Stomach (tissue), 9 donors: Measurements from ENCODE around the gene TCEA2. TPM values are rescaled to one million over a fixed set of nuclear protein-coding genes. Genes with fewer than 3 reads are reported as not detected.

Experiments
- DNase-seq, 2 donors: peaks; one replicate each; pipeline versions ENCODE4 v3.0.0 to v3.0.0-alpha.2; 2013 to 2019
- H3K27ac ChIP-seq, 5 donors: fragments of 200-600 bp in 4 of 5; sonication (generic) in 4 of 5; one replicate each; pipeline ENCODE4 v1.5.1; 2013 to 2019; ENCODE audit warnings: mild to moderate bottlenecking in 1 of 5, moderate library complexity in 1 of 5
- H3K27me3 ChIP-seq, 3 donors: fragments of 200-600 bp; sonication (generic); one replicate each; pipeline ENCODE4 v1.5.1; 2017 to 2019; ENCODE audit warnings: mixed run types in 1 of 3
- H3K36me3 ChIP-seq, 4 donors: fragments of 200-600 bp; sonication (generic); 1 replicate in 3 of 4; 2 replicates in 1 of 4; pipeline ENCODE4 v1.5.1; 2016 to 2019
- H3K4me1 ChIP-seq, 4 donors: fragments of 200-600 bp; sonication (generic); one replicate each; pipeline ENCODE4 v1.5.1; 2016 to 2019
- H3K4me3 ChIP-seq, 4 donors: fragments of 200-600 bp; sonication (generic) in 3 of 4; one replicate each; pipeline ENCODE4 v1.5.1; 2016 to 2019; ENCODE audit warnings: mild to moderate bottlenecking in 1 of 4
- H3K9me3 ChIP-seq, 4 donors: fragments of 200-600 bp; sonication (generic); one replicate each; pipeline ENCODE4 v1.5.1; 2016 to 2019
- EP300 ChIP-seq: sonication (generic); formaldehyde crosslinking; IDR thresholded peaks from one replicate; pipeline ENCODE4 v1.6.1; 2017; ENCODE audit warnings: antibody characterized with exemption
- POLR2A ChIP-seq, 4 donors: fragments of 450-650 bp; IDR thresholded peaks; one replicate each; pipeline ENCODE4 v1.6.1; 2016; ENCODE audit warnings: antibody characterized with exemption in 4 of 4, control low read depth in 2 of 4, mild to moderate bottlenecking in 1 of 4, moderate library complexity in 1 of 4
- POLR2AphosphoS5 ChIP-seq, 3 donors: sonication (generic); formaldehyde crosslinking; IDR thresholded peaks; one replicate each; pipeline ENCODE4 v1.6.1; 2016; ENCODE audit warnings: antibody characterized with exemption in 3 of 3
- WGBS, 5 donors: extraction: QIAGEN DNeasy Blood & Tissue Kit in 3 of 5; methylation state at CpG; one replicate each; pipeline versions ENCODE4 v1.1.5 to v1.1.7; 2013 to 2018; 5-methylcytosine and 5-hydroxymethylcytosine counted together
- intact Hi-C: fragments of 100-400 bp; cut with DNase I; formaldehyde crosslinking; loops from one replicate; pipeline ENCODE4 v1.15.1; 2023; ENCODE audit warnings: low total_unique reads
- polyA plus RNA-seq, 3 donors: library from polyadenylated mRNA; stranded (reverse); fragments of 200-250 nt; gene quantifications; one replicate each; pipeline ENCODE4 v1.2.3, GENCODE V29; 2013
- total RNA-seq, 5 donors: library from RNA; depleted of rRNA; stranded (reverse); fragments of >200 nt; gene quantifications; one replicate each; pipeline versions ENCODE4 v1.1.0 to v1.2.3, GENCODE V29; 2014 to 2016
- TF ChIP-seq, protein P1 (sequence below), 7 experiments: fragments of 450-650 bp in 4 of 7; fragments of 200-600 bp in 3 of 7; sonication (generic) in 3 of 7; IDR thresholded peaks; one replicate each; pipeline ENCODE4 v1.5.1; 2016 to 2019; ENCODE audit warnings: antibody characterized with exemption in 7 of 7, control low read depth in 2 of 7, mild to moderate bottlenecking in 1 of 7
- donor health status: healthy with polysubstance abuse.
- donor health status: Bipolar disorder and iron deficiency.
- donor health status: healthy.

The TCEA2 gene
- total and polyA plus RNA-seq, 8 donors = 3.1 to 35.5 (median 26.0) TPM

DNA sequence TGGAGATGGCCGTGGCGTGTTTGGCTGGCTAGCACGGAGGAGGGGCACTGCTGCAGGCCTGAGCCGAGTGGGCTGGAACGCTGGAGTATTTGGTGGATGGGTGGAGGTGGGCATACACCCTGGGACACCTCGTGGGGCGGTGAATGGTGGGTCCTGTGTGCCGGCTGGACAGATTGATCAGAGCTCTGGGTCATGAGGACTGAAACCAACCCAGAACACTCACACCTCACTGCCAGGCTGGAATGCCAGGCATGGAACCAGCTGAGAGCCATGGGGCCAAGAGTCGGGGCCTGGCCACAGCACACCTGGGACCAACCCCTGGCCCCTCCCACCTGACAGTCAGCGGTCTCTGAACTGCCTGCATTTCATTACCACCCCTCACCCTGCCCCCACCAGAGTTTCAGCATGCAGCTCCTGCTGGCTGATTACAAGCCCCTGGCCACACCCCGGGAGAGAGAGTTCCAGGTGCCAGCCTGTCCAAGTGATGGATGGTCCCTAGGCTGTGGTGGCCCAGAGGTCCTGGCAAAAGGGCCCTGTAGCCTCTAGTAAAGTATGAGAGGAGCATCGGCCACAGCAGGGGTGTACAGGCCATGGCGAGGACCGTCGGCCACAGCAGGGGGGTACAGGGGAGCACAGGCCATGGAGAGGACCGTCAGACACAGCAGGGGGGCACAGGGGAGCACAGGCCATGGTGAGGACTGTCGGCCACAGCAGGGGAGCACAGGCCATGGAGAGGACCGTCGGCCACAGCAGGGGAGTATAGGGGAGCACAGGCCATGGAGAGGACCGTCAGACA is 41.1 kb downstream of the TCEA2 start:
- Histone ChIP-seq H3K4me1 (peaks cover 8 to 14% (median 12%) of the 10 kb centered on the region in 4 donors), H3K36me3 (no peaks in the 10 kb centered on the region), H3K27me3 (peaks cover 10 to 94% (median 42%) of the 10 kb centered on the region in 3 donors), H3K9me3 (no peaks in the 10 kb centered on the region), H3K4me3 (no peak overlapping the region), H3K27ac (no peak overlapping the region)
- intact Hi-C loops = no loop called here
- DNase-seq = no peak
- TF ChIP-seq POLR2AphosphoS5 (IDR thresholded peaks at IDR 0.05) = no peak
- TF ChIP-seq POLR2A (IDR thresholded peaks at IDR 0.05) = no peak
- TF ChIP-seq EP300 = no peak
- TF ChIP-seq, protein P1, sequence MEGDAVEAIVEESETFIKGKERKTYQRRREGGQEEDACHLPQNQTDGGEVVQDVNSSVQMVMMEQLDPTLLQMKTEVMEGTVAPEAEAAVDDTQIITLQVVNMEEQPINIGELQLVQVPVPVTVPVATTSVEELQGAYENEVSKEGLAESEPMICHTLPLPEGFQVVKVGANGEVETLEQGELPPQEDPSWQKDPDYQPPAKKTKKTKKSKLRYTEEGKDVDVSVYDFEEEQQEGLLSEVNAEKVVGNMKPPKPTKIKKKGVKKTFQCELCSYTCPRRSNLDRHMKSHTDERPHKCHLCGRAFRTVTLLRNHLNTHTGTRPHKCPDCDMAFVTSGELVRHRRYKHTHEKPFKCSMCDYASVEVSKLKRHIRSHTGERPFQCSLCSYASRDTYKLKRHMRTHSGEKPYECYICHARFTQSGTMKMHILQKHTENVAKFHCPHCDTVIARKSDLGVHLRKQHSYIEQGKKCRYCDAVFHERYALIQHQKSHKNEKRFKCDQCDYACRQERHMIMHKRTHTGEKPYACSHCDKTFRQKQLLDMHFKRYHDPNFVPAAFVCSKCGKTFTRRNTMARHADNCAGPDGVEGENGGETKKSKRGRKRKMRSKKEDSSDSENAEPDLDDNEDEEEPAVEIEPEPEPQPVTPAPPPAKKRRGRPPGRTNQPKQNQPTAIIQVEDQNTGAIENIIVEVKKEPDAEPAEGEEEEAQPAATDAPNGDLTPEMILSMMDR (IDR thresholded peaks at IDR 0.05) = no peak
- 55 to 63% (median 60%) methylated on average over 10 to 20 of the region's 20 CpGs for WGBS, 5 donors

DNA sequence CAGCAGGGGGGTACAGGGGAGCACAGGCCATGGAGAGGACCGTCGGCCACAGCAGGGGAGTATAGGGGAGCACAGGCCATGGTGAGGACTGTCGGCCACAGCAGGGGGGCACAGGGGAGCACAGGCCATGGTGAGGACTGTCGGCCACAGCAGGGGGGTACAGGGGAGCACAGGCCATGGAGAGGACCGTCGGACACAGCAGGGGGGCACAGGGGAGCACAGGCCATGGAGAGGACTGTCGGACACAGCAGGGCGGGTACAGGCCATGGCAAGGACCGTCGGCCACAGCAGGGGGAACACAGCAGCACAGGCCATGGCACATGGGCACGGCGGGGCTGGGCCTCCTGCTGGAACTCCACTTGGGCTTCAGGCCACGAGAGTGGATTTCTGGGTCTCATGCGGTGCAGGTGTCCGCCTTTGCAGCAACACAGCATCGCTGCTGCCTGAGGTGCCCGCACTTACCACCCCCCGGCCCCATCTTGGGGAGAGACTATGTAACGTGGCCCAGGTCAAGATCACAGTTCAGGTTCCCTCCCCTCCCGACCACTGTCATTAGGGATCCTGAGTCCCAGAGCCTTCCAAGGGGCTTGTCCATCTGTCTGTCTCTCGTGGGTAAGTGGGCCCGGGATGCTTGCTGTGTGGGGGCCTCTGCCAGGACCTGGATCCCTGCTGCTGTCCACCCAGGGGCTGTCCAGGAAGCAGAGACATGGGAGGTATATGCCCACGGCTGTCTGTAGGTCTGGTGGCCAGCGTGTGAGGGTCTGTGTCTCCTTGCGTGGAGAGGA is 41.9 kb downstream of the TCEA2 start:
- DNase-seq = no peak
- H3K27ac ChIP-seq = no peak overlapping the region
- intact Hi-C loops = no loop called here
- no peak overlapping the region for H3K4me3 ChIP-seq
- WGBS, 5 donors = 73 to 88% (median 84%) methylated on average over 6 to 25 of the region's 25 CpGs
- no peaks in the 10 kb centered on the region for H3K9me3 ChIP-seq
- H3K27me3 ChIP-seq = peaks cover 10 to 91% (median 42%) of the 10 kb centered on the region in 3 donors
- no peak for TF ChIP-seq EP300
- TF ChIP-seq, protein P1 (IDR thresholded peaks at IDR 0.05) = no peak
- TF ChIP-seq POLR2AphosphoS5 (IDR thresholded peaks at IDR 0.05) = no peak
- TF ChIP-seq POLR2A (IDR thresholded peaks at IDR 0.05) = no peak
- H3K36me3 ChIP-seq = no peaks in the 10 kb centered on the region
- H3K4me1 ChIP-seq = peaks cover 8 to 14% (median 12%) of the 10 kb centered on the region in 4 donors

DNA sequence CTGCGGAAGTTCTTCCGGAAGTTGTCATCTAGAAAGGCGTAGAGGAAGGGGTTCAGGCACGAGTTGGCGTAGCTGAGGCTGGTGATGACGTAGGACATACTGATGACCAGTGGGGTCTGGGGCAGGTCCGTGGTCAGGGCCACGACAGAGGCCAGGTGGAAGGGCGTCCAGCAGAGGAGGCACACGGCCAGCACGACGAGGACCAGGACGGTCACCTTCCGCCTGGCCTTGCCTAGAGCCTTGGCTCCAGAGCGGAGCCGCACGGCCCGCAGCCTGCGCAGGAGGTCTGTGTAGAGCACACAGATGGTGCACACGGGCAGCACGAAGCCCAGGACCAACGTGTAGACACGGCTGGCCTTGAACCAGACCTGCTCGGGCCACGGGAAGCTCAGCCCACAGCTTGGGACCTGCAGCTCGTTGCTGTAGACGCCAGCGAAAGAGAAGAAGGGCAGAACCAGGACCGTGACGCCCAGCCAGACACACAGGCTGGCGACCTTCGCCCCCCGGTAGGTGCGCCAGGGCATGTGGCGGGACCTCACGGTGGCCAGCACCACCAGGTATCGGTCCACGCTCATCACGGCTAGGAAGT is 42.9 kb downstream of the TCEA2 start:
- Histone ChIP-seq H3K36me3 (no peaks in the 10 kb centered on the region), H3K9me3 (no peaks in the 10 kb centered on the region), H3K27ac (no peak overlapping the region), H3K4me1 (peaks cover 8 to 14% (median 12%) of the 10 kb centered on the region in 4 donors), H3K4me3 (no peak overlapping the region), H3K27me3 (peaks cover 10 to 80% (median 33%) of the 10 kb centered on the region in 3 donors)
- DNase-seq = no peak
- WGBS, 5 donors = 87 to 91% (median 89%) methylated on average over 31 to 39 of the region's 39 CpGs
- intact Hi-C loops = no loop called here
- no peak for TF ChIP-seq POLR2AphosphoS5 (IDR thresholded peaks at IDR 0.05)
- TF ChIP-seq EP300 = no peak

DNA sequence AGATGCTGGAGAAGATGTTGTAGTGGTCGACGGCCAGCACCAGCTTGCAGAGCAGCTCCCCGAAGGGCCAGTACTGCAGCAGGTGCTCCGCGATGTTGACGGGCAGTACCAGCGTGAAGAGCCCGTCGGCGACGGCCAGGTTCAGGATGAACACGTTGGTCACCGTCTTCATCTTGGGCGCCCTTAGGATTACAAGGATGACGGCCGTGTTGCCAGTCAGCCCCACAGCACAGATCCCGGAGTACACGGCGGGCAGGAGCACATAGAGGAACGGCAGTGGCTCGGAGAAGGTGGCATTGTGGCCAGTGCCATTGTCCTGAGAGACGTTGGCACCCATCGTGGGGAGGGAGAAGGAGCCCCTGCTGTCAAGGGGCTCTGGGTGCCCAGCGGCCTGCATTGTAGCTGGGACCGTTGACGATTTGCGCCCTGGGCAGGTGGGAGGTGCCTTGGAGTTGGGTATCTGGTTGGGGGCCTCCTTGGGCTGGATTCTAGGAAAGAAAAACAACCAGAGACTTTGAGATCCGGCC is 43.5 kb downstream of the TCEA2 start:
- Histone ChIP-seq H3K27ac (no peak overlapping the region), H3K36me3 (no peaks in the 10 kb centered on the region), H3K9me3 (no peaks in the 10 kb centered on the region), H3K4me3 (no peak overlapping the region), H3K27me3 (peaks cover 10 to 74% (median 28%) of the 10 kb centered on the region in 3 donors), H3K4me1 (peaks cover 8 to 13% (median 12%) of the 10 kb centered on the region in 4 donors)
- WGBS, 5 donors = 85 to 91% (median 89%) methylated on average over 12 to 28 of the region's 28 CpGs
- DNase-seq = no peak
- TF ChIP-seq EP300 = no peak
- TF ChIP-seq, protein P1 (IDR thresholded peaks at IDR 0.05) = no peak
- TF ChIP-seq POLR2AphosphoS5 (IDR thresholded peaks at IDR 0.05) = no peak
- TF ChIP-seq POLR2A (IDR thresholded peaks at IDR 0.05) = no peak
- intact Hi-C loops = no loop called here
